GM12878 (cell line): Measurements from ENCODE around the gene JTB. TPM values are rescaled to one million over a fixed set of nuclear protein-coding genes. Genes with fewer than 3 reads are reported as not detected.

Source experiments
- BRCA1 ChIP-seq: IDR thresholded peaks from 2 replicates; pipeline ENCODE4 v1.6.1; 2011; ENCODE audit warnings: low read depth, low read length, improper control_type of control experiment
- CHD1 ChIP-seq: IDR thresholded peaks from 2 replicates; pipeline ENCODE4 v1.6.1; 2012; ENCODE audit warnings: low read depth, low read length, improper control_type of control experiment
- CTCF ChIP-seq, 3 experiments: IDR thresholded peaks in 2 of 3; conservative IDR thresholded peaks in 1 of 3; 2 replicates each; pipeline ENCODE4 v1.5.1; 2011; ENCODE audit warnings: low read depth in 3 of 3, low read length in 3 of 3, mild to moderate bottlenecking in 3 of 3, control low read depth in 2 of 3, moderate library complexity in 2 of 3, inconsistent platforms in 1 of 3, mixed read lengths in 1 of 3; ENCODE audit not compliant: control insufficient read depth in 2 of 3, insufficient read depth in 1 of 3; ENCODE audit errors: extremely low read depth in 1 of 3
- DPF2 ChIP-seq: fragments of 450-650 bp; IDR thresholded peaks from 2 replicates; pipeline ENCODE4 v1.6.1; 2017; ENCODE audit warnings: mild to moderate bottlenecking
- E4F1 ChIP-seq: fragments of 450-650 bp; IDR thresholded peaks from 2 replicates; pipeline ENCODE4 v1.6.1; 2018; ENCODE audit warnings: borderline replicate concordance, mild to moderate bottlenecking; ENCODE audit not compliant: partially characterized antibody
- FOXK2 ChIP-seq: fragments of 450-650 bp; IDR thresholded peaks from 2 replicates; pipeline ENCODE4 v1.6.1; 2017; ENCODE audit warnings: mild to moderate bottlenecking, moderate library complexity
- HSF1 ChIP-seq: fragments of 150-350 bp; IDR thresholded peaks from 2 replicates; pipeline ENCODE4 v1.6.1; 2014; ENCODE audit warnings: mild to moderate bottlenecking, low read depth, low read length
- IRF3 ChIP-seq: fragments of 450-650 bp; IDR thresholded peaks from 2 replicates; pipeline ENCODE4 v1.6.1; 2014; ENCODE audit warnings: mild to moderate bottlenecking
- IRF4 ChIP-seq: IDR thresholded peaks from 2 replicates; pipeline ENCODE4 v1.6.1; 2011; ENCODE audit warnings: low read depth, low read length
- IRF5 ChIP-seq: fragments of 450-650 bp; IDR thresholded peaks from 2 replicates; pipeline ENCODE4 v1.6.1; 2017; ENCODE audit warnings: borderline replicate concordance
- NKRF ChIP-seq: fragments of 450-650 bp; conservative IDR thresholded peaks from 2 replicates; pipeline ENCODE4 v1.6.1; 2017; ENCODE audit warnings: mild to moderate bottlenecking, moderate library complexity
- NR2C1 ChIP-seq: fragments of 450-650 bp; IDR thresholded peaks from 2 replicates; pipeline ENCODE4 v1.6.1; 2017; ENCODE audit warnings: antibody characterized with exemption, mild to moderate bottlenecking, moderate library complexity
- PML ChIP-seq: IDR thresholded peaks from 2 replicates; pipeline ENCODE4 v1.6.1; 2012; ENCODE audit warnings: low read length, inconsistent platforms
- POLR2AphosphoS2 ChIP-seq: IDR thresholded peaks from 2 replicates; pipeline ENCODE4 v1.6.1; 2011; ENCODE audit warnings: low read depth, mild to moderate bottlenecking, low read length, improper control_type of control experiment, moderate library complexity
- RAD21 ChIP-seq: IDR thresholded peaks from 2 replicates; pipeline ENCODE4 v1.6.1; 2011; ENCODE audit warnings: mild to moderate bottlenecking, low read depth, low read length, moderate library complexity; ENCODE audit not compliant: insufficient read depth
- RBBP5 ChIP-seq: fragments of 200-600 bp; sonication (generic); conservative IDR thresholded peaks from 2 replicates; pipeline ENCODE4 v1.6.1; 2016
- WRNIP1 ChIP-seq: IDR thresholded peaks from 2 replicates; pipeline ENCODE4 v1.6.1; 2011; ENCODE audit warnings: low read depth, low read length, improper control_type of control experiment, borderline replicate concordance
- YBX1 ChIP-seq: fragments of 450-650 bp; IDR thresholded peaks from 2 replicates; pipeline ENCODE4 v1.6.1; 2016; ENCODE audit warnings: antibody characterized with exemption
- ZNF274 ChIP-seq: IDR thresholded peaks from one replicate; pipeline ENCODE4 v1.8.0; 2011; ENCODE audit not compliant: insufficient read length, insufficient read depth
- polyA plus RNA-seq, 11 experiments: library from polyadenylated mRNA; depleted of rRNA in 4 of 11; unstranded in 6 of 11; stranded (reverse) in 5 of 11; fragments of >200 nt; fragmentation: Nextera tagmentation in 4 of 11; fragmentation: Illumina TruSeq in 1 of 11; extraction: Ambion mirVana in 4 of 11; extraction: Trizol in 1 of 11; gene quantifications; 1 replicate in 1 of 11; 2 replicates in 10 of 11; pipeline versions ENCODE4 v1.2.1 to v1.2.3, GENCODE V29; 2011 to 2016; ENCODE audit warnings: inconsistent platforms in 2 of 11, missing spikeins in 2 of 11, low read depth in 1 of 11
- total RNA-seq, 4 experiments: library from RNA; depleted of rRNA in 3 of 4; stranded (reverse); fragments of >200 nt in 3 of 4; fragmentation: Illumina TruSeq in 1 of 4; extraction: Trizol in 1 of 4; gene quantifications; 2 replicates each; pipeline versions ENCODE4 v1.2.1 to v1.2.3, GENCODE V29; 2013 to 2021

JTB gene
- total and polyA plus RNA-seq, 10 of the 15 experiments (the other 5 are each of a cell fraction or from before 2014, with no cell fraction given): 25.0 to 298 (median 155) TPM

GRCh38 chr1:153958111-153958960 lies 19.1 kb downstream of the JTB start, which contains the start of gene CRTC2 (continued):
- TF ChIP-seq ZNF274 (no peak), YBX1 (no peak), DPF2 (no peak), IRF3 (no peak), POLR2AphosphoS2 (peak; percentile 96), WRNIP1 (no peak), CTCF (IDR thresholded peaks at IDR 0.05 in 2 of 3, conservative IDR thresholded peaks at IDR 0.05 in 1 of 3; ENCODE audit: control insufficient read depth in 2 of 3, extremely low read depth in 1 of 3, insufficient read depth in 1 of 3, low read depth in 3 of 3, low read length in 3 of 3) (0 out of 6 replicates have a peak, but pooled peaks of 1 of the 3 experiments have one; percentile 4), RAD21 (no peak), E4F1 (peak; percentile 86), NR2C1 (peak; percentile 97), BRCA1 (no peak), CHD1 (no peak), PML (no peak), IRF4 (0 out of 2 replicates have a peak, but pooled peaks have one; percentile 10), HSF1 (no peak), RBBP5 (no peak), IRF5 (no peak), NKRF (peak; percentile 91), FOXK2 (no peak; the same call in 1 of the 2 replicates)
